Liver (tissue), 9 donors: Measurements from ENCODE around the gene EIF4G3. TPM values are rescaled to one million over a fixed set of nuclear protein-coding genes. Genes with fewer than 3 reads are reported as not detected.

Experiments used
- DNase-seq: peaks from one replicate; pipeline ENCODE4 v3.0.0-alpha.2; 2017; ENCODE audit warnings: low spot score
- H3K27ac ChIP-seq, 2 donors: one replicate each; pipeline ENCODE4 v1.7.0; 2013; ENCODE audit warnings: inconsistent platforms in 2 of 2, low read length in 2 of 2, control low read depth in 1 of 2, low read depth in 1 of 2, mild to moderate bottlenecking in 1 of 2
- H3K27me3 ChIP-seq, 4 donors: one replicate each; pipeline versions ENCODE4 v1.6.1 to v1.7.0; 2013; ENCODE audit warnings: low read length in 3 of 4, inconsistent platforms in 1 of 4, mild to moderate bottlenecking in 1 of 4, moderate library complexity in 1 of 4; ENCODE audit not compliant: control insufficient read depth in 4 of 4, insufficient read depth in 4 of 4
- H3K36me3 ChIP-seq, 4 donors: one replicate each; pipeline versions ENCODE4 v1.6.1 to v1.7.0; 2013; ENCODE audit warnings: low read length in 3 of 4, mild to moderate bottlenecking in 3 of 4, low read depth in 1 of 4, moderate library complexity in 1 of 4; ENCODE audit not compliant: control insufficient read depth in 4 of 4, insufficient read depth in 3 of 4
- H3K4me1 ChIP-seq, 4 donors: one replicate each; pipeline versions ENCODE4 v1.6.1 to v1.7.0; 2013; ENCODE audit warnings: low read length in 3 of 4, mild to moderate bottlenecking in 3 of 4, moderate library complexity in 1 of 4; ENCODE audit not compliant: control insufficient read depth in 4 of 4, insufficient read depth in 4 of 4
- H3K4me3 ChIP-seq, 3 donors: one replicate each; pipeline versions ENCODE4 v1.6.1 to v1.7.0; 2013; ENCODE audit warnings: low read length in 3 of 3, control low read depth in 1 of 3, low read depth in 1 of 3, mild to moderate bottlenecking in 1 of 3
- H3K9ac ChIP-seq, 2 donors: one replicate each; pipeline ENCODE4 v1.7.0; 2013; ENCODE audit warnings: low read length in 2 of 2, mild to moderate bottlenecking in 2 of 2, moderate library complexity in 2 of 2, control low read depth in 1 of 2, low read depth in 1 of 2
- H3K9me3 ChIP-seq, 4 donors: one replicate each; pipeline versions ENCODE4 v1.6.1 to v1.7.0; 2013; ENCODE audit warnings: low read length in 3 of 4; ENCODE audit not compliant: control insufficient read depth in 4 of 4
- ATF3 ChIP-seq: IDR thresholded peaks from 2 replicates; pipeline ENCODE4 v1.6.1; 2016; ENCODE audit warnings: antibody characterized with exemption
- CTCF ChIP-seq: fragments of 150-350 bp; IDR thresholded peaks from 2 replicates; pipeline ENCODE4 v1.5.1; 2017; ENCODE audit warnings: improper control_type of control experiment, low read depth, low read length; ENCODE audit not compliant: missing input control
- EGR1 ChIP-seq, 2 donors: IDR thresholded peaks; 2 replicates each; pipeline ENCODE4 v1.6.1; 2016 to 2018; ENCODE audit warnings: antibody characterized with exemption in 2 of 2, low read depth in 2 of 2
- FOXA1 ChIP-seq: IDR thresholded peaks from 2 replicates; pipeline ENCODE4 v1.6.1; 2016; ENCODE audit warnings: antibody characterized with exemption
- GABPA ChIP-seq, 2 donors: IDR thresholded peaks in 1 of 2; conservative IDR thresholded peaks in 1 of 2; 2 replicates each; pipeline ENCODE4 v1.6.1; 2016; ENCODE audit warnings: antibody characterized with exemption in 2 of 2, mild to moderate bottlenecking in 1 of 2, moderate library complexity in 1 of 2
- HNF4A ChIP-seq, 2 donors: conservative IDR thresholded peaks; 2 replicates each; pipeline ENCODE4 v1.6.1; 2016; ENCODE audit warnings: antibody characterized with exemption in 2 of 2, mild to moderate bottlenecking in 2 of 2
- NR2F2 ChIP-seq: IDR thresholded peaks from 2 replicates; pipeline ENCODE4 v1.6.1; 2016; ENCODE audit warnings: antibody characterized with exemption
- RAD21 ChIP-seq, 2 donors: IDR thresholded peaks; 2 replicates each; pipeline ENCODE4 v1.6.1; 2016; ENCODE audit warnings: antibody characterized with exemption in 2 of 2, mild to moderate bottlenecking in 2 of 2
- REST ChIP-seq: IDR thresholded peaks from 2 replicates; pipeline ENCODE4 v1.6.1; 2016; ENCODE audit warnings: antibody characterized with exemption, mild to moderate bottlenecking
- RXRA ChIP-seq, 2 donors: IDR thresholded peaks; 2 replicates each; pipeline ENCODE4 v1.6.1; 2017 to 2018; ENCODE audit warnings: antibody characterized with exemption in 2 of 2, mild to moderate bottlenecking in 1 of 2
- YY1 ChIP-seq: IDR thresholded peaks from 2 replicates; pipeline ENCODE4 v1.6.1; 2016; ENCODE audit warnings: antibody characterized with exemption, mild to moderate bottlenecking
- ZBTB33 ChIP-seq: IDR thresholded peaks from 2 replicates; pipeline ENCODE4 v1.6.1; 2016; ENCODE audit warnings: antibody characterized with exemption
- WGBS: extraction: QIAGEN DNeasy Blood & Tissue Kit; methylation state at CpG from one replicate; pipeline ENCODE4 v1.1.7; 2013; 5-methylcytosine and 5-hydroxymethylcytosine counted together
- polyA plus RNA-seq, 2 donors: library from polyadenylated mRNA; stranded (reverse) in 1 of 2; unstranded in 1 of 2; fragments of 200-250 nt in 1 of 2; fragments of >200 nt in 1 of 2; fragmentation: Nextera tagmentation in 1 of 2; extraction: Ambion mirVana in 1 of 2; gene quantifications; one replicate each; pipeline versions ENCODE4 v1.2.1 to v1.2.3, GENCODE V29; 2013 to 2015
- total RNA-seq, 2 donors: library from RNA; depleted of rRNA; stranded (reverse); fragments of >200 nt; gene quantifications; one replicate each; pipeline ENCODE4 v1.2.3, GENCODE V29; 2014
- donor health status: healthy.
- donor health status: healthy.
- donor health status: healthy.
- donor health status: healthy.
- donor health status: healthy.

The EIF4G3 gene
- total and polyA plus RNA-seq, 4 donors, result 7.6 to 22.8 (median 11.7) TPM

GRCh38 chr1:21220815-21221214, 44.1 kb upstream of the EIF4G3 start:
- Histone ChIP-seq H3K4me1 (no peaks in the 10 kb centered on the region), H3K4me3 (no peak overlapping the region), H3K27ac (no peak overlapping the region), H3K9me3 (no peaks in the 10 kb centered on the region), H3K9ac (no peak overlapping the region), H3K27me3 (no peaks in the 10 kb centered on the region), H3K36me3 (peaks cover 13 to 58% (median 28%) of the 10 kb centered on the region in 4 donors)
- DNase-seq, result no peak
- WGBS, result 74% methylated on average over 7 of the region's 7 CpGs
- no peak for TF ChIP-seq GABPA (IDR thresholded peaks at IDR 0.05 in 1 of 2, conservative IDR thresholded peaks at IDR 0.05 in 1 of 2)

- no peak for TF ChIP-seq HNF4A (conservative IDR thresholded peaks at IDR 0.05)
- TF ChIP-seq YY1, result no peak
- TF ChIP-seq EGR1 (IDR thresholded peaks at IDR 0.05; ENCODE audit: low read depth in 2 of 2), result no peak
- no peak for TF ChIP-seq RAD21 (IDR thresholded peaks at IDR 0.05)
- TF ChIP-seq NR2F2, result no peak
- H3K9ac ChIP-seq, result no peak overlapping the region
- H3K9me3 ChIP-seq, result no peaks in the 10 kb centered on the region
- no peak for DNase-seq
- no peaks in the 10 kb centered on the region for H3K4me1 ChIP-seq
- H3K36me3 ChIP-seq, result peaks cover 6 to 47% (median 22%) of the 10 kb centered on the region in 4 donors
- no peaks in the 10 kb centered on the region for H3K27me3 ChIP-seq
- WGBS, result 96% methylated on average over 21 of the region's 21 CpGs
- H3K27ac ChIP-seq, result no peak overlapping the region
- no peak overlapping the region for H3K4me3 ChIP-seq
Observed at GRCh38 chr1:21219674-21220073, 43.0 kb upstream of the EIF4G3 start.

- DNase-seq, result peak; percentile 64
- H3K4me3 ChIP-seq, result no peak overlapping the region
- H3K4me1 ChIP-seq, result no peaks in the 10 kb centered on the region
- H3K9me3 ChIP-seq, result no peaks in the 10 kb centered on the region
- no peaks in the 10 kb centered on the region for H3K27me3 ChIP-seq
- TF ChIP-seq RXRA (IDR thresholded peaks at IDR 0.05) (no peak), FOXA1 (no peak), ZBTB33 (no peak), NR2F2 (no peak), CTCF (peak; percentile 4), REST (no peak), RAD21 (IDR thresholded peaks at IDR 0.05) (peak in 1 of 2 donors; percentile 43), ATF3 (no peak)
- WGBS, result 93% methylated on average over 20 of the region's 20 CpGs
- H3K27ac ChIP-seq, result no peak overlapping the region
- peaks cover 6 to 37% (median 16%) of the 10 kb centered on the region in 4 donors for H3K36me3 ChIP-seq
- H3K9ac ChIP-seq, result no peak overlapping the region
Observed at GRCh38 chr1:21217812-21218596, 41.3 kb upstream of the EIF4G3 start.
